Hepatocyte (in vitro differentiated cells): ENCODE data around the gene GABRP.

Source experiments
- CTCF ChIP-seq: fragments of 200-600 bp; sonication (generic); IDR thresholded peaks from 2 replicates; pipeline ENCODE4 v1.5.1; 2016; ENCODE audit warnings: antibody characterized with exemption, mild to moderate bottlenecking; ENCODE audit not compliant: poor library complexity
- EZH2 ChIP-seq: fragments of 200-600 bp; sonication (generic); IDR thresholded peaks from 2 replicates; pipeline ENCODE4 v1.6.1; 2016; ENCODE audit warnings: antibody characterized with exemption, mild to moderate bottlenecking, borderline replicate concordance

DNA sequence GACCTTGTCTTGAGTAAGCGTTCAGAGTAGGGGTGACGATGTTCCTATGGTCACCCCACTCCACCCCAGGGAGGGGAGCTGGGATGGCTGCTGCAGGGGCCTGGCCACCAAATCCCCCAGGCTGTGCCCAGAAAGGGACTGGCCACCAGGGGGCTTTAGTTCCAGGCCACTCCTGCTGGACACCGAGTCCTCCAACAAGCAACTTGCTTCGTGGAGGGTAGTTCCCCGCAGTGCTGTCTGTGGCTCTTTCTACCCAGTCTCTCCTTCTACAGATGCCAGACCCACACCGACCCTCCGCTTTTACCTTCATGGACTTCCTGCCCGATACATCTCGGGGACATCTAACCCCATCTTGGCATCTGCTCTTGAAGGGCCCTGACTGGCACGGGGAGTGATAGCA lies 35.7 kb upstream of the GABRP start:
- TF ChIP-seq CTCF (peak; percentile 27), EZH2 (no peak)
